HG03175 (cell line): ENCODE measurements around the gene TNFSF12.

Experiments used
- ATAC-seq: cut with Tn5 transposase; IDR thresholded peaks from one replicate; pipeline ENCODE4 v1.9.1; 2021; ENCODE audit warnings: mild to moderate bottlenecking, moderate library complexity; ENCODE audit not compliant: unreplicated experiment

The TNFSF12 gene

GRCh38 chr17:7548585-7549400, at the start of gene TNFSF12:
Gene TNFSF12, plus strand, starts transcription at chr17:7549058. Its CDS starts 96 bp downstream, at chr17:7549154.
- ATAC-seq = peak; percentile 40

- no peak for ATAC-seq
These were observed 49.7 kb upstream of the TNFSF12 start for GRCh38 chr17:7499161-7499560.

- no peak for ATAC-seq
These were observed 47.1 kb upstream of the TNFSF12 start for GRCh38 chr17:7501729-7502128.

- no peak for ATAC-seq
These were observed 46.5 kb upstream of the TNFSF12 start for GRCh38 chr17:7502171-7502847.

- ATAC-seq = no peak
These were observed 45.9 kb upstream of the TNFSF12 start for GRCh38 chr17:7502987-7503386.

GRCh38 chr17:7503521-7503920, 45.3 kb upstream of the TNFSF12 start:
- ATAC-seq = no peak

- ATAC-seq = no peak
These were observed 40.7 kb upstream of the TNFSF12 start for GRCh38 chr17:7508145-7508544.

- no peak for ATAC-seq
These were observed 40.0 kb upstream of the TNFSF12 start for GRCh38 chr17:7508846-7509245.

- no peak for ATAC-seq
These were observed 38.9 kb upstream of the TNFSF12 start for GRCh38 chr17:7509937-7510336.

GRCh38 chr17:7511108-7511507, 37.8 kb upstream of the TNFSF12 start:
- ATAC-seq = no peak

GRCh38 chr17:7512105-7512504, 36.8 kb upstream of the TNFSF12 start:
- ATAC-seq = no peak

GRCh38 chr17:7512824-7513540, 35.9 kb upstream of the TNFSF12 start:
- ATAC-seq = no peak

GRCh38 chr17:7513850-7514419, 34.9 kb upstream of the TNFSF12 start:
- no peak for ATAC-seq

GRCh38 chr17:7515911-7516610, 32.8 kb upstream of the TNFSF12 start:
- ATAC-seq = no peak

GRCh38 chr17:7523033-7523432, 25.8 kb upstream of the TNFSF12 start:
- ATAC-seq = no peak

GRCh38 chr17:7528842-7529241, 20.0 kb upstream of the TNFSF12 start:
- ATAC-seq = no peak

- no peak for ATAC-seq
These were observed 18.6 kb upstream of the TNFSF12 start for GRCh38 chr17:7530023-7530900.

GRCh38 chr17:7538050-7538449, 10.8 kb upstream of the TNFSF12 start:
- ATAC-seq = no peak

- no peak for ATAC-seq
These were observed 9.8 kb upstream of the TNFSF12 start for GRCh38 chr17:7538891-7539545.
